Right lobe of liver (tissue), 4 donors: ENCODE data around the gene IFNA21.

Experiments
- POLR2A ChIP-seq: fragments of 450-650 bp; IDR thresholded peaks from one replicate; pipeline ENCODE4 v1.6.1; 2017; ENCODE audit warnings: antibody characterized with exemption, mild to moderate bottlenecking
- TF ChIP-seq, protein P1 (sequence below), 4 donors: fragments of 200-600 bp in 3 of 4; fragments of 450-650 bp in 1 of 4; IDR thresholded peaks; one replicate each; pipeline versions ENCODE4 v1.5.1 to v1.8.0; 2016 to 2022; ENCODE audit warnings: antibody characterized with exemption in 4 of 4, mild to moderate bottlenecking in 2 of 4
- donor health status: DM: no; HTN: no; CAD: no.
- donor health status: DM: no; HTN: no; CAD: no.
- donor health status: DM: no; HTN: yes; CAD: no.

DNA sequence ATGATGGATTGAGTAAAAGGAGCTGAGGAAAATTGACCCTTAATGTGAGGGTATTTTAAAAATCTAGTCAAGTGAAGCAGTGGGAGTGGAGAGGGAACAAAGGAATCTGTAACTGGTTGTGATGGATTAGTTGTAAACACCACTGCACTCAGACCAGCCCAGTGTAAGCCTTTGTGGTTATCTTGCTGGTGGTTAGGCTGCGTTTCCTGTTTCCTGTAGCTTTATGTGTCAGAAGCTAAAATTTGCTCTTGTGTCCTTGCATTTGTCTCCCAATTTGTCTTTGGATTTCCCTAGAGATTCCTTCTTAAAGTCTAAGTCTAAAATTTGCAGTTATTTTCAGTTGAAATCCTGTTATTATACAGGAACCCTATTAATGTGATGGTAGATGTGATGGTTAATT, 6.3 kb downstream of the IFNA21 start:
- TF ChIP-seq, protein P1, sequence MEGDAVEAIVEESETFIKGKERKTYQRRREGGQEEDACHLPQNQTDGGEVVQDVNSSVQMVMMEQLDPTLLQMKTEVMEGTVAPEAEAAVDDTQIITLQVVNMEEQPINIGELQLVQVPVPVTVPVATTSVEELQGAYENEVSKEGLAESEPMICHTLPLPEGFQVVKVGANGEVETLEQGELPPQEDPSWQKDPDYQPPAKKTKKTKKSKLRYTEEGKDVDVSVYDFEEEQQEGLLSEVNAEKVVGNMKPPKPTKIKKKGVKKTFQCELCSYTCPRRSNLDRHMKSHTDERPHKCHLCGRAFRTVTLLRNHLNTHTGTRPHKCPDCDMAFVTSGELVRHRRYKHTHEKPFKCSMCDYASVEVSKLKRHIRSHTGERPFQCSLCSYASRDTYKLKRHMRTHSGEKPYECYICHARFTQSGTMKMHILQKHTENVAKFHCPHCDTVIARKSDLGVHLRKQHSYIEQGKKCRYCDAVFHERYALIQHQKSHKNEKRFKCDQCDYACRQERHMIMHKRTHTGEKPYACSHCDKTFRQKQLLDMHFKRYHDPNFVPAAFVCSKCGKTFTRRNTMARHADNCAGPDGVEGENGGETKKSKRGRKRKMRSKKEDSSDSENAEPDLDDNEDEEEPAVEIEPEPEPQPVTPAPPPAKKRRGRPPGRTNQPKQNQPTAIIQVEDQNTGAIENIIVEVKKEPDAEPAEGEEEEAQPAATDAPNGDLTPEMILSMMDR (IDR thresholded peaks at IDR 0.05): no peak
- no peak for TF ChIP-seq POLR2A
